ENCODE data around the gene FIG4.
"Not testable (repeated sequence)": the region's sequence is repeated elsewhere in the genome, so short reads cannot be mapped to it uniquely, and the experiment has no call there.

FIG4 gene

DNA sequence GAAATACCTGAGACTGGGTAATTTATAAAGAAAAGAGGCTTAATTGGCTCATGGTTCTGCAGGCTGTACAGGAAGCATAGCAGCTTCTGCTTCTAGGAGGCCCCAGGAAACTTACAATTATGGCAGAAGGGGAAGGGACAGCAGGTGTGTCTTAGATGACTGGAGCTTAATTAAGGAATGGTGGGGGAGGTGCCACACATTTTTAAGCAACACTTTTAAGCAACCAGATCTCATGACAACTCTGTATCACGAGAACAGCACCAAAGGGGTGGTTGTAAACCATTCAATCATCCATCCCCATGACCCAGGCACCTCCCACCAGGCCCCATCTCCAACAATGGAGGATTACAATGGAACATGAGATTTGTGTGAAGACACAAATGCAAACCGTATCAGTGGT is 26.9 kb downstream of the FIG4 start:
- Mint-ChIP-seq H3K27ac (no peak overlapping the region), H3K36me3 (ENCODE audit: low read depth) (no peaks in the 10 kb centered on the region), H3K9me3 (no peaks in the 10 kb centered on the region), H3K4me1 (ENCODE audit: low read depth) (no peaks in the 10 kb centered on the region), H3K27me3 (ENCODE audit: low read depth) (no peaks in the 10 kb centered on the region), H3K4me3 (no peak overlapping the region)

DNA sequence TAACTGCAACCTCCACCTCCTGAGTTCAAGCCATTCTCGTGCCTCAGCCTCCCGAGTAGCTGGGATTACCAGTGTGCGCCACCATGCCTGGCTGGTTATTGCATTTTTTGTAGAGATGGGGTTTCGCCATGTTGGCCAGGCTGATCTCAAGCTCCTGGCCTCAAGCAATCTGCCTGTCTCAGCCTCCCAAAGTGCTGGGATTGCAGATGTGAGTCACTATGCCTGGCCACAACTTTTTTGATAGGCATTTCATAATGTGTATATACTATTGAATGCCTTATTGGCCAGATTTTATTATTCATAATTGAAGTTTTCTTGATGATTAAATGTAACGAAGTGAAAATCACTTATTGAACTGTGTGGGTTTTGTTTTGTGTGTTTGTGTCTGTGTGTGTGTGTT is 27.9 kb downstream of the FIG4 start:
- no peaks in the 10 kb centered on the region for H3K4me1 Mint-ChIP-seq (ENCODE audit: low read depth)

DNA sequence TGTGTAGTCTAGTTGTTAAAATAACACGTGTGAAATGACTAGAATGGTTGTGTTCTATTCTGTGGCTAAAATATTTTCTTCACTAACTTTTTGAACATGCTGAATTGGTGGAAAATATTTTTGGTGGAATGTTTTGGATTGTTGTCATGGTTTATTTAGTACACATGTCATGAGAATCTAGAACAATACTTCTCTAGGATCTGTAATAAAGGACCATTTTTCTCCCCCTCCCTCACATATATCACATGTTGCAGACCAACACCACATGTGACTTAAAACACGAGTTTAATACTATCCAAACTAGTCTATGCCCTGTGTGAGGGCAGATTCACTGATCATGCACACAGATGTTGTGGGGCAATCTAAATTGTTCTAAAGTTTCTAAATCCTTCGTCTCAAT is 29.2 kb downstream of the FIG4 start:
- no peak overlapping the region for H3K27ac Mint-ChIP-seq
- no peaks in the 10 kb centered on the region for H3K4me1 Mint-ChIP-seq (ENCODE audit: low read depth)
- H3K4me3 Mint-ChIP-seq: no peak overlapping the region
- H3K27me3 Mint-ChIP-seq (ENCODE audit: low read depth): no peaks in the 10 kb centered on the region
- H3K36me3 Mint-ChIP-seq (ENCODE audit: low read depth): peaks cover 12% of the 10 kb centered on the region
- H3K9me3 Mint-ChIP-seq: no peaks in the 10 kb centered on the region

More for the DNA sequence above, 27.9 kb downstream of the FIG4 start:
- Mint-ChIP-seq H3K27ac (no peak overlapping the region), H3K4me3 (no peak overlapping the region), H3K9me3 (no peaks in the 10 kb centered on the region), H3K36me3 (ENCODE audit: low read depth) (peaks cover 4% of the 10 kb centered on the region), H3K27me3 (ENCODE audit: low read depth) (no peaks in the 10 kb centered on the region)

DNA sequence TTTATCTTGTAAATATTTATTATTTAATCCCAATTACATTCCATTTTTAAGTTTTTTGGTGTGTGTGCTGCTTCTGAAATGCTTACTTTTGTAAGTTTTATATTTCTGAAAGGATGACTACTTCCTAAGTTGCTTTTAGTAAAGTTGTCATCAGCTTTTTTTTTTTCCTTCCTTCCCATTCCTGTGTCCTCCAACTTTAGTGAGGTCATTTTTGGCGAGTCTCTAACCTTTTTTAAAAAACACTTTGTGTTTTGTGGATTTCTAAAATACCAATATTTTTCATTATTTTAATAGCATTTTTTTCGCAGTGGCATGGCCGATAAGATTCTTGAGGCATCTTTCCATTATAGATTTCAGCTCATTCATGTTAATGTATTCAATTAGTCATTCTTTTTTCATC is 30.9 kb downstream of the FIG4 start:
- Mint-ChIP-seq H3K27me3 (ENCODE audit: low read depth) (no peaks in the 10 kb centered on the region), H3K36me3 (ENCODE audit: low read depth) (peaks cover 16% of the 10 kb centered on the region)

GRCh38 chr6:109722564-109723254 is 31.6 kb downstream of the FIG4 start:
- Mint-ChIP-seq H3K27me3 (ENCODE audit: low read depth) (no peaks in the 10 kb centered on the region), H3K36me3 (ENCODE audit: low read depth) (peaks cover 16% of the 10 kb centered on the region), H3K4me1 (ENCODE audit: low read depth) (no peaks in the 10 kb centered on the region), H3K4me3 (no peak overlapping the region), H3K27ac (no peak overlapping the region), H3K9me3 (no peaks in the 10 kb centered on the region)

More for the DNA sequence above, 30.9 kb downstream of the FIG4 start:
- Mint-ChIP-seq H3K4me3 (no peak overlapping the region), H3K27ac (no peak overlapping the region), H3K9me3 (no peaks in the 10 kb centered on the region), H3K4me1 (ENCODE audit: low read depth) (no peaks in the 10 kb centered on the region)

- not testable (repeated sequence) for H3K4me1 Mint-ChIP-seq (ENCODE audit: low read depth); H3K27me3 Mint-ChIP-seq (ENCODE audit: low read depth); H3K4me3 Mint-ChIP-seq; H3K27ac Mint-ChIP-seq; H3K9me3 Mint-ChIP-seq
- H3K36me3 Mint-ChIP-seq (ENCODE audit: low read depth): peaks cover 16% of the 10 kb centered on the region
These were observed 34.2 kb downstream of the FIG4 start for GRCh38 chr6:109725250-109725649.

GRCh38 chr6:109736273-109737025 is 45.4 kb downstream of the FIG4 start:
- Mint-ChIP-seq H3K4me3 (no peak overlapping the region), H3K4me1 (ENCODE audit: low read depth) (no peaks in the 10 kb centered on the region), H3K27ac (no peak overlapping the region), H3K9me3 (no peaks in the 10 kb centered on the region), H3K27me3 (ENCODE audit: low read depth) (no peaks in the 10 kb centered on the region), H3K36me3 (ENCODE audit: low read depth) (peaks cover 13% of the 10 kb centered on the region)

DNA sequence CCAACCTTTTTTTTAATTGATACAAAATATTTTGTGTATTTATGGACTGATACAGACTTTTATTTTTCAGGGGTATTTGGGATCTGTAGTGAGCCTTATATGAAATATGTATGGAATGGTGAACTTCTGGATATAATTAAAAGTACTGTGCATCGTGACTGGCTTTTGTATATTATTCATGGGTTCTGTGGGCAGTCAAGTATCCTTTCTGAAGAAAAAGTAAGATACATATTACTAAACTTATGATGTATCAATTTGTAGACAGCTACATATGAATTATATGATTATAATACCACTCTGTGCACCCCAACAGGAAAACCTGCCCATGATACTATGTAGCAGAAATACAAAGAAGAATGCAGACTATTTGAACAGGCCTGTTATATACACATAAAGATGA is 47.2 kb downstream of the FIG4 start:
- Mint-ChIP-seq H3K4me3 (no peak overlapping the region), H3K36me3 (ENCODE audit: low read depth) (peaks cover 13% of the 10 kb centered on the region), H3K27me3 (ENCODE audit: low read depth) (no peaks in the 10 kb centered on the region), H3K9me3 (no peaks in the 10 kb centered on the region), H3K4me1 (ENCODE audit: low read depth) (no peaks in the 10 kb centered on the region), H3K27ac (no peak overlapping the region)

- Mint-ChIP-seq H3K27me3 (ENCODE audit: low read depth) (no peaks in the 10 kb centered on the region), H3K9me3 (no peaks in the 10 kb centered on the region), H3K36me3 (ENCODE audit: low read depth) (peaks cover 14% of the 10 kb centered on the region), H3K4me1 (ENCODE audit: low read depth) (no peaks in the 10 kb centered on the region), H3K27ac (no peak overlapping the region), H3K4me3 (no peak overlapping the region)
These were observed 47.6 kb downstream of the FIG4 start for GRCh38 chr6:109738667-109739066.

GRCh38 chr6:109739686-109740085 is 48.6 kb downstream of the FIG4 start:
- H3K36me3 Mint-ChIP-seq (ENCODE audit: low read depth): peaks cover 18% of the 10 kb centered on the region
- no peaks in the 10 kb centered on the region for H3K9me3 Mint-ChIP-seq
- no peaks in the 10 kb centered on the region for H3K27me3 Mint-ChIP-seq (ENCODE audit: low read depth)
- H3K4me1 Mint-ChIP-seq (ENCODE audit: low read depth): no peaks in the 10 kb centered on the region
- no peak overlapping the region for H3K27ac Mint-ChIP-seq
- H3K4me3 Mint-ChIP-seq: no peak overlapping the region

DNA sequence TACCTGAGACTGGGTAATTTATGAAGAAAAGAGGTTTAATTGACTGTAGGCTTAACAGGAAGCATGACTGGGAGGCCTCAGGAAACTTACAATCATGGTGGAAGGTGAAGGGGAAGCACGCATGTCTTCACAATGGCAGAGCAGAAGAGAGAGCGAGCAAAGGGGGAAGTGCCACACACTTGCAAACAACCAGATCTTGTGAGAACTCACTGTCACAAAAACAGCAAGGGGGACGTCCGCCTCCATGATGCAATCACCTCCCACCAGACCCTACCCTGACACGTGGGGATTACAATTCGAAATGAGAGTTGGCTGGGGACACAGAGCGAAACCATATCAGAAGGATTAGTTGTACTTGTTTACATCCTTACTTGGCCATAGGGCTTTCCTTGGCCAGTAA is 49.7 kb downstream of the FIG4 start:
- Mint-ChIP-seq H3K36me3 (ENCODE audit: low read depth) (peaks cover 16% of the 10 kb centered on the region), H3K9me3 (no peaks in the 10 kb centered on the region), H3K27ac (no peak overlapping the region), H3K4me1 (ENCODE audit: low read depth) (no peaks in the 10 kb centered on the region), H3K4me3 (no peak overlapping the region), H3K27me3 (ENCODE audit: low read depth) (no peaks in the 10 kb centered on the region)

- H3K4me1 Mint-ChIP-seq (ENCODE audit: low read depth): no peaks in the 10 kb centered on the region
- no peak overlapping the region for H3K4me3 Mint-ChIP-seq
- H3K36me3 Mint-ChIP-seq (ENCODE audit: low read depth): peaks cover 12% of the 10 kb centered on the region
- no peak overlapping the region for H3K27ac Mint-ChIP-seq
- no peaks in the 10 kb centered on the region for H3K27me3 Mint-ChIP-seq (ENCODE audit: low read depth)
- no peaks in the 10 kb centered on the region for H3K9me3 Mint-ChIP-seq
These were observed 52.6 kb downstream of the FIG4 start for GRCh38 chr6:109743739-109744138.

DNA sequence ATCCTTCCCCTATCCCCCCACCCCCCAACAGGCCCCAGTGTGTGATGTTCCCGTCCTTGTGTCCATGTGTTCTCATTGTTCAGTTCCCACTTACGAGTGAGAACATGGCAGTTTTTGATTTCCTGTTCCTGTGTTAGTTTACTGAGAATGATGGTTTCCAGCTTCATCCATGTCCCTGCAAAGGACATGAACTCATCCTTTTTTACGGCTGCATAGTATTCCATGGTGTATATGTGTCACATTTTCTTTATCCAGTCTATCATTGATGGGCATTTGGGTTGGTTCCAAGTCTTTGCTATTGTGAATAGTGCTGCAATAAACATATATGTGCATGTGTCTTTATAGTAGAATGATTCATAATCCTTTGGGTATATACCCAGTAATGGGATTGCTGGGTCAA is 53.7 kb downstream of the FIG4 start:
- not testable (repeated sequence) for H3K27me3 Mint-ChIP-seq (ENCODE audit: low read depth); H3K27ac Mint-ChIP-seq; H3K4me3 Mint-ChIP-seq; H3K4me1 Mint-ChIP-seq (ENCODE audit: low read depth); H3K9me3 Mint-ChIP-seq
- peaks cover 12% of the 10 kb centered on the region for H3K36me3 Mint-ChIP-seq (ENCODE audit: low read depth)

- Mint-ChIP-seq H3K4me3 (no peak overlapping the region), H3K4me1 (ENCODE audit: low read depth) (no peaks in the 10 kb centered on the region), H3K27ac (no peak overlapping the region), H3K27me3 (ENCODE audit: low read depth) (no peaks in the 10 kb centered on the region), H3K9me3 (no peaks in the 10 kb centered on the region), H3K36me3 (ENCODE audit: low read depth) (peaks cover 5% of the 10 kb centered on the region)
These were observed 56.1 kb downstream of the FIG4 start for GRCh38 chr6:109747221-109747620.

DNA sequence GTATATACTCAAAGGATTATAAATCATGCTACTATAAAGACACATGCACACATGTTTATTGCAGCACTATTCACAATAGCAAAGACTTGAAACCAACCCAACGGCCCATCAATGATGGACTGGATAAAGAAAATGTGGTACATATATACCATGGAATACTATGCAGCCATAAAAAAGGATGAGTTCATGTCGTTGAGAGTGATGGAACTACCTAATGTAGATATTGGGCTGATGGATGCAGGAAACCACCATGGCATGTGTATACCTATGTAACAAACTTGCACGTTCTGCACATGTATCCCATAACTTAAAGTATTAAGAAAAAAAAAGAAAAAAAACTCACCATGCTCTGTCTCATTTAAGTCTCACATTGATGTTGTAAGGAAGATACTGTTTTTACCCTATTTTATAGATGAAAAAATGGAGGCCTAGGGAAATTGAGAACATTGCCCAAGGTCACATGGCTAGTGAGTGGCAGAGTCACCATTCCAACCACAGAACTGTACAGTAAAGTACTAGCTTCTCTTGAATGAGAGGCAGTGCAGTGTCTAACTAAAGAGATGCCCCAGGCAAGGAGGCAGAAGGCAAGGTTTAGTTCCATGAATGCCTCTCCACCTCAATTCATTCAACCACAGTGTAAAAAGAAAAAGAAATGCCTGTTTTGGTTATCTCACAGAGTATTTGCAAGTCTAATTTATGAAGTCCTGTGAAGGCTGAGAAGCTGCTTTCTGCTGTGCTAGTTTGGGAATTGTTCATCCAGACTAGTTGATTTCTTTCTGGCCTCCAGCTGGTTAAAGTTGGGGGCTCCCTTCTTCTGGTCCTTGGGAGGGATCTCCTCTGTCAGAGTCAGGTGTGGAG is 68.2 kb downstream of the FIG4 start:
- Mint-ChIP-seq H3K36me3 (ENCODE audit: low read depth) (peaks cover 14% of the 10 kb centered on the region), H3K27ac (no peak overlapping the region), H3K4me3 (no peak overlapping the region), H3K27me3 (ENCODE audit: low read depth) (no peaks in the 10 kb centered on the region), H3K9me3 (peaks cover 20% of the 10 kb centered on the region), H3K4me1 (ENCODE audit: low read depth) (peaks cover 8% of the 10 kb centered on the region)
